Measurements from ENCODE around the gene NANOS3. TPM values are rescaled to one million over a fixed set of nuclear protein-coding genes. Genes with fewer than 3 reads are reported as not detected.

Gene NANOS3
- total RNA-seq, 1 donor from 2014 or later, result 2.9 TPM

DNA sequence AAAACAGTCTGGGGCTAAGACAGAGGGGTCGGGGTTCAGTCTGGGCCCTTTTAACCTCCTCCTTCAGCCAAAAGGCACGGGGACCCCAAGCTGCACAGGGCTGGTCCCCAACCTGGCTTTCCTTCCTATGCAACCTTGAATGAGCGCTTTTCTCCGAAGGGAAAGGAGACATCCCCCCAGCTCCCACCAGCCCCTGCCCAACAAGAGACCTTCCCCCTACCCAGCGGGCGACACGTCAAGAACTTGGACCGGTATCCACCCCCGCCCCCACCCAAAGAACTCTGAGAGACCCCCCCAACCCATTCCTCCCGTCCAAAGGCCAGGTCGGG, 35.0 kb upstream of the NANOS3 start:
- H3K4me1 Mint-ChIP-seq (ENCODE audit: low read depth, unreplicated experiment), result peaks cover 25% of the 10 kb centered on the region
- H3K4me3 Mint-ChIP-seq (ENCODE audit: unreplicated experiment), result peak overlapping the region; percentile 96
- peaks cover 53% of the 10 kb centered on the region for H4K20me1 ChIP-seq (ENCODE audit: insufficient read depth, low read length)
- no peaks in the 10 kb centered on the region for H3K9me3 Mint-ChIP-seq (ENCODE audit: unreplicated experiment)
- peaks cover 3% of the 10 kb centered on the region for H3K36me3 Mint-ChIP-seq (ENCODE audit: low read depth, unreplicated experiment)
- peaks cover 47% of the 10 kb centered on the region for H3K4me1 ChIP-seq (ENCODE audit: insufficient read depth, low read length)
- peaks cover 5% of the 10 kb centered on the region for H3K36me3 ChIP-seq (ENCODE audit: insufficient read depth, low read length)
- H3K4me3 ChIP-seq (ENCODE audit: insufficient read depth, low read depth, low read length), result peak overlapping the region; percentile 81
- peak overlapping the region; percentile 94 for H3K27ac Mint-ChIP-seq (ENCODE audit: unreplicated experiment)
- TF ChIP-seq, protein P1, sequence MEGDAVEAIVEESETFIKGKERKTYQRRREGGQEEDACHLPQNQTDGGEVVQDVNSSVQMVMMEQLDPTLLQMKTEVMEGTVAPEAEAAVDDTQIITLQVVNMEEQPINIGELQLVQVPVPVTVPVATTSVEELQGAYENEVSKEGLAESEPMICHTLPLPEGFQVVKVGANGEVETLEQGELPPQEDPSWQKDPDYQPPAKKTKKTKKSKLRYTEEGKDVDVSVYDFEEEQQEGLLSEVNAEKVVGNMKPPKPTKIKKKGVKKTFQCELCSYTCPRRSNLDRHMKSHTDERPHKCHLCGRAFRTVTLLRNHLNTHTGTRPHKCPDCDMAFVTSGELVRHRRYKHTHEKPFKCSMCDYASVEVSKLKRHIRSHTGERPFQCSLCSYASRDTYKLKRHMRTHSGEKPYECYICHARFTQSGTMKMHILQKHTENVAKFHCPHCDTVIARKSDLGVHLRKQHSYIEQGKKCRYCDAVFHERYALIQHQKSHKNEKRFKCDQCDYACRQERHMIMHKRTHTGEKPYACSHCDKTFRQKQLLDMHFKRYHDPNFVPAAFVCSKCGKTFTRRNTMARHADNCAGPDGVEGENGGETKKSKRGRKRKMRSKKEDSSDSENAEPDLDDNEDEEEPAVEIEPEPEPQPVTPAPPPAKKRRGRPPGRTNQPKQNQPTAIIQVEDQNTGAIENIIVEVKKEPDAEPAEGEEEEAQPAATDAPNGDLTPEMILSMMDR (IDR thresholded peaks at IDR 0.05; ENCODE audit: insufficient read depth, low read depth, low read length), result no peak
- TF ChIP-seq EZH2 (IDR thresholded peaks at IDR 0.05; ENCODE audit: insufficient read depth, low read length), result no peak
- no peaks in the 10 kb centered on the region for H3K9me3 ChIP-seq (ENCODE audit: insufficient read depth, low read depth, low read length)
- no peaks in the 10 kb centered on the region for H3K27me3 ChIP-seq (ENCODE audit: insufficient read depth, low read length)
- DNase-seq (ENCODE audit: low read depth), result no peak
- peaks cover 69% of the 10 kb centered on the region for H3K79me2 ChIP-seq (ENCODE audit: insufficient read depth, low read length)
- H3K27me3 Mint-ChIP-seq (ENCODE audit: low read depth, unreplicated experiment), result no peaks in the 10 kb centered on the region
- peak overlapping the region; percentile 100 for H3K9ac ChIP-seq (ENCODE audit: low read length)
- H3K27ac ChIP-seq (ENCODE audit: low read depth, low read length), result peak overlapping the region; percentile 97
- H2AFZ ChIP-seq (ENCODE audit: low read depth, low read length), result no peak overlapping the region
- peak overlapping the region; percentile 98 for H3K4me2 ChIP-seq (ENCODE audit: low read length)
- FAIRE-seq, result no peak

DNA sequence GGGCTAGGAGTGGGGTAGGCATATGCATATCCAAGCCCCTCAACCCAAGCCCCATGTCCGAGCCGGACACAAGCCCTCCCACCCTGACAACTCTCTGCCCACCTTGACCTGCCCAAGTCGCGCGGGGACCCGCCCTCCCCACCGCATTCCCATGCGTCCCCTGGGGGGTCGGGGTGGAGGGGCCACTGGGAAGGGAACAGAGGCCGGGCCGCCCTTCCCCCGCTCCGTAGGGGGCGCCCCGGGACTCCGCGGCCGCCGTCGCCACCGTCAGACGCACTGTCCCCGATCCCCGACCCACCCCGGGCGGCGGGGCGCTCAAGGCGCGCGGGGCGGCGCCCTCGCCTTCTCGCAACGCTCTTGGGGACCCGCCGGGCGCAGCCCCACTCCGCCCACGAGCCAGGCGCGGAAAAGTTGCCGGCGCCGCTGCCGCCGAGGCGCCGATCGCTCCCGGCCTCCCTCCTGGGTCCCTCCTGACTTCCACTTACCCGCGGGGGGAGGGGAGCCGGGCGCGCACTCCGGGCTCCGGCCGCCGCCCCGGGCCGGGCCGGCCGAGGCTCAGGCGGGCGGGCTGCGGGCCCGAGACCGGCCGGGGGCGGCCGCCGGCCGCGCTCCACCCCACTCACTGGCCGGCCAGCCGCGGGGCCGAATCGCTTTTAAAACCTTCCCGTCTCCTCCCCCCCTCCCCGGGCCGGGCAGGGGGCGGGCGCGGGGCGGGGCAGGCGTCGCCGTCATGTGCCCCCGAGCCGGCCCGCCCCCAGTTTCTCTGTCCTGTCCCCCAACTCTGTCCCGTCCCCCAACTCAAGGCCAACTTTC, 34.4 kb upstream of the NANOS3 start:
- no peaks in the 10 kb centered on the region for H3K9me3 Mint-ChIP-seq (ENCODE audit: unreplicated experiment)
- Histone ChIP-seq H3K9ac (ENCODE audit: low read length) (peak overlapping the region; percentile 100), H3K27me3 (ENCODE audit: insufficient read depth, low read length) (no peaks in the 10 kb centered on the region), H3K4me3 (ENCODE audit: insufficient read depth, low read depth, low read length) (peak overlapping the region; percentile 81), H4K20me1 (ENCODE audit: insufficient read depth, low read length) (peaks cover 47% of the 10 kb centered on the region), H3K36me3 (ENCODE audit: insufficient read depth, low read length) (peaks cover 5% of the 10 kb centered on the region), H3K9me3 (ENCODE audit: insufficient read depth, low read depth, low read length) (no peaks in the 10 kb centered on the region), H3K27ac (ENCODE audit: low read depth, low read length) (peak overlapping the region; percentile 97), H3K4me1 (ENCODE audit: insufficient read depth, low read length) (peaks cover 46% of the 10 kb centered on the region), H3K79me2 (ENCODE audit: insufficient read depth, low read length) (peaks cover 63% of the 10 kb centered on the region), H2AFZ (ENCODE audit: low read depth, low read length) (peak overlapping the region; percentile 59), H3K4me2 (ENCODE audit: low read length) (peak overlapping the region; percentile 99)
- DNase-seq (ENCODE audit: low read depth) (no peak), FAIRE-seq (no peak)
- H3K4me1 Mint-ChIP-seq (ENCODE audit: low read depth, unreplicated experiment), result peaks cover 21% of the 10 kb centered on the region
- no peaks in the 10 kb centered on the region for H3K27me3 Mint-ChIP-seq (ENCODE audit: low read depth, unreplicated experiment)
- peak overlapping the region; percentile 96 for H3K4me3 Mint-ChIP-seq (ENCODE audit: unreplicated experiment)
- peaks cover 3% of the 10 kb centered on the region for H3K36me3 Mint-ChIP-seq (ENCODE audit: low read depth, unreplicated experiment)
- H3K27ac Mint-ChIP-seq (ENCODE audit: unreplicated experiment), result peak overlapping the region; percentile 97
- TF ChIP-seq, protein P1 (IDR thresholded peaks at IDR 0.05; ENCODE audit: insufficient read depth, low read depth, low read length), result no peak
- TF ChIP-seq EZH2 (IDR thresholded peaks at IDR 0.05; ENCODE audit: insufficient read depth, low read length), result no peak
